ENCODE measurements around the gene GJA3. TPM values are rescaled to one million over a fixed set of nuclear protein-coding genes. Genes with fewer than 3 reads are reported as not detected.

GJA3 gene
- total and polyA plus RNA-seq, 2 of the 8 experiments (the other 6 are each of a cell fraction or from before 2014, with no cell fraction given) = 0.12 to 0.60 TPM

DNA sequence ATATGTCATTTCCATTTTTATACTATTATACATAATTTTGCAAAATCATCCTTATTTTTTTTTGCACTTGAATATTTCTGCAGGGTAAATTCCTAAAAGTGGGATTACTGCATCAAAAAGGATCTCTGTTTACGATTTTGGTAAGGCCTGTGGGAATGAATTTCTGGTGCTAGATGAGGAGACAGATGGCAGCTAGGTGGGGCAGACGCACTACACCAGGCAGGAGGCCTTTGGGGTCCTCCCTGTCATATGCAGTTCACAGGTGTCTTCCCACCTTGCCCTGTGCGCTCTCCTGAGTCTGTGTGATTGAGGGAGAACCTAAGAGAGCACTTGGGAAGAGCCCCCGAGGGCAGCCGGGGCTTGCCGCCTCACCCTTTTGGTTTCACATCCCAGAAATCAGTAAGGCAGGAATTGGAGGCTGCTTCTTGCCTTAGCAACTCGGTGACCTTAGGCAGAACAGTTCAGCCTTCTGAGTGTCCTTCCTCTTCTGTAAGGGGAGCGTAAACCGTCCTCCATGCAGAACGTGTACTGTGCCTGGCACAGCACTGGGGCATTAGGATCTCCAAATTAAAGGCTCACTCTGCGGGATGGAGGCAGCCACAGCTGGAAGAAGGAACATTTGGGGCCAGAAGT is 45.3 kb upstream of the GJA3 start:
- ChIA-PET CTCF (ENCODE audit: partially characterized antibody) (interaction anchor here (1.0 to 2.4 kb wide), 4 partner anchors 9 to 251 kb away, joined by 3 to 9 read pairs (median 4); no protein-coding TSS in a partner anchor), POLR2A (ENCODE audit: partially characterized antibody) (no interaction called here)
- DNase-seq (ENCODE audit: low read depth in 1 of 2, low spot score in 2 of 2) (no peak), FAIRE-seq (no peak)
- Histone ChIP-seq H2BK12ac (ENCODE audit: low read depth, low read length) (no peak overlapping the region), H3K14ac (ENCODE audit: insufficient read length) (no peak overlapping the region), H4K20me1 (replicated peaks in 1 of 2; ENCODE audit: control insufficient read depth in 1 of 2, insufficient read depth in 2 of 2, low read length in 2 of 2) (peaks cover 0 to 2% of the 10 kb centered on the region in 2 experiments), H3K23ac (ENCODE audit: insufficient read length) (no peak overlapping the region), H3K23me2 (ENCODE audit: low read depth, low read length) (no peaks in the 10 kb centered on the region), H3K27ac (ENCODE audit: low read depth, low read length) (no peak overlapping the region), H4K5ac (ENCODE audit: insufficient read length, low read depth, low read length) (no peak overlapping the region), H3K18ac (ENCODE audit: extremely low read depth, low read length) (no peak overlapping the region), H3K9me3 (ENCODE audit: insufficient read depth in 2 of 2, low read depth in 1 of 2, low read length in 1 of 2) (peaks cover 0 to 3% of the 10 kb centered on the region in 2 experiments; a peak in 1 of 4 replicates), H3K36me3 (ENCODE audit: control insufficient read depth in 2 of 4, insufficient read depth in 4 of 4, low read length in 3 of 4) (no peaks in the 10 kb centered on the region), H2AFZ (ENCODE audit: low read length) (no peak overlapping the region), H3K79me2 (ENCODE audit: control insufficient read depth in 1 of 2, insufficient read depth in 2 of 2, low read length in 2 of 2) (no peaks in the 10 kb centered on the region), H2BK15ac (ENCODE audit: low read length) (no peak overlapping the region), H3K4me1 (replicated peaks in 1 of 4; ENCODE audit: control insufficient read depth in 3 of 4, insufficient read depth in 4 of 4, low read length in 3 of 4) (no peaks in the 10 kb centered on the region), H2BK5ac (ENCODE audit: low read depth, low read length) (no peak overlapping the region), H3K4me2 (ENCODE audit: insufficient read depth in 1 of 2, low read depth in 2 of 2, low read length in 2 of 2) (no peak overlapping the region), H3K9ac (replicated peaks in 1 of 4; ENCODE audit: extremely low read depth in 1 of 4, low read depth in 3 of 4, low read length in 3 of 4) (no peak overlapping the region), H4K91ac (replicated peaks; ENCODE audit: insufficient read length, low read length) (no peak overlapping the region), H3K27me3 (replicated peaks in 1 of 4; ENCODE audit: control insufficient read depth in 3 of 4, extremely low read depth in 1 of 4, insufficient read depth in 3 of 4, low read length in 3 of 4) (peaks cover 0 to 3% (median 0%) of the 10 kb centered on the region in 4 experiments; a peak in 1 of 7 replicates), H3K56ac (replicated peaks; ENCODE audit: insufficient read length, low read depth, low read length) (no peak overlapping the region), H3K4me3 (ENCODE audit: extremely low read depth in 1 of 4, insufficient read depth in 2 of 4, low read depth in 3 of 4, low read length in 4 of 4) (no peak overlapping the region), H2AK5ac (ENCODE audit: low read depth, low read length) (no peak overlapping the region), H2BK20ac (ENCODE audit: low read length) (no peak overlapping the region), H2BK120ac (replicated peaks; ENCODE audit: low read depth, low read length) (no peak overlapping the region), H3K4ac (replicated peaks; ENCODE audit: insufficient read length, low read depth, low read length) (no peak overlapping the region), H3K79me1 (ENCODE audit: low read depth, low read length) (no peaks in the 10 kb centered on the region), H4K8ac (ENCODE audit: extremely low read depth, insufficient read depth, low read length) (no peak overlapping the region)
- TF ChIP-seq SRF (IDR thresholded peaks at IDR 0.05; ENCODE audit: low read depth, low read length) (no peak), RBBP5 (IDR thresholded peaks at IDR 0.05; ENCODE audit: borderline replicate concordance, low read depth, low read length) (no peak), SAP30 (IDR thresholded peaks at IDR 0.05; ENCODE audit: insufficient read depth, insufficient replicate concordance, low read length) (no peak), RAD21 (IDR thresholded peaks at IDR 0.05 in 1 of 2, conservative IDR thresholded peaks at IDR 0.05 in 1 of 2; ENCODE audit: low read depth in 2 of 2, low read length in 2 of 2) (peak; percentile 45 to 64), RXRA (IDR thresholded peaks at IDR 0.05; ENCODE audit: insufficient read depth, low read depth, low read length) (no peak), BACH1 (IDR thresholded peaks at IDR 0.05; ENCODE audit: low read length) (no peak), CBX5 (IDR thresholded peaks at IDR 0.05; ENCODE audit: low read depth, low read length) (no peak), SP1 (IDR thresholded peaks at IDR 0.05; ENCODE audit: low read depth, low read length) (no peak), GABPA (IDR thresholded peaks at IDR 0.05; ENCODE audit: borderline replicate concordance, insufficient read depth, low read length) (no peak)
- TF ChIP-seq, protein P1, sequence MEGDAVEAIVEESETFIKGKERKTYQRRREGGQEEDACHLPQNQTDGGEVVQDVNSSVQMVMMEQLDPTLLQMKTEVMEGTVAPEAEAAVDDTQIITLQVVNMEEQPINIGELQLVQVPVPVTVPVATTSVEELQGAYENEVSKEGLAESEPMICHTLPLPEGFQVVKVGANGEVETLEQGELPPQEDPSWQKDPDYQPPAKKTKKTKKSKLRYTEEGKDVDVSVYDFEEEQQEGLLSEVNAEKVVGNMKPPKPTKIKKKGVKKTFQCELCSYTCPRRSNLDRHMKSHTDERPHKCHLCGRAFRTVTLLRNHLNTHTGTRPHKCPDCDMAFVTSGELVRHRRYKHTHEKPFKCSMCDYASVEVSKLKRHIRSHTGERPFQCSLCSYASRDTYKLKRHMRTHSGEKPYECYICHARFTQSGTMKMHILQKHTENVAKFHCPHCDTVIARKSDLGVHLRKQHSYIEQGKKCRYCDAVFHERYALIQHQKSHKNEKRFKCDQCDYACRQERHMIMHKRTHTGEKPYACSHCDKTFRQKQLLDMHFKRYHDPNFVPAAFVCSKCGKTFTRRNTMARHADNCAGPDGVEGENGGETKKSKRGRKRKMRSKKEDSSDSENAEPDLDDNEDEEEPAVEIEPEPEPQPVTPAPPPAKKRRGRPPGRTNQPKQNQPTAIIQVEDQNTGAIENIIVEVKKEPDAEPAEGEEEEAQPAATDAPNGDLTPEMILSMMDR (IDR thresholded peaks at IDR 0.05; ENCODE audit: control extremely low read depth in 1 of 3, insufficient read depth in 1 of 3, low read depth in 1 of 3, low read length in 3 of 3) = peak; percentile 11 to 26 (median 19); a peak in 3 of 4 replicates
- 87% methylated on average over 11 of the region's 11 CpGs; no CpG with 5 or more reads in 1 of the 2 experiments for WGBS, 2 experiments (ENCODE audit: extremely low coverage in 1 of 2, insufficient coverage in 1 of 2, insufficient read length in 1 of 2, insufficient replicate concordance in 2 of 2, low coverage in 1 of 2, low lambda C conversion rate in 2 of 2, missing lambda C conversion rate in 1 of 2)
